H1 (cell line): ENCODE data around the gene DNAJB12. TPM values are rescaled to one million over a fixed set of nuclear protein-coding genes. Genes with fewer than 3 reads are reported as not detected.

Source experiments
- CTCF ChIA-PET: fragments of 300-600 bp; sonication (Branson Sonifier 250); formaldehyde crosslinking; loops from one replicate; lab custom pipeline; 2021; ENCODE audit not compliant: partially characterized antibody; lab: Charles Lee
- POLR2A ChIA-PET: fragments of 300-600 bp; sonication (Branson Sonifier 250); formaldehyde crosslinking; loops from one replicate; lab custom pipeline; 2021; ENCODE audit warnings: inconsistent platforms; ENCODE audit not compliant: partially characterized antibody; lab: Charles Lee
- DNase-seq, 2 experiments: peaks; one replicate each; pipeline versions ENCODE4 v3.0.0 to v3.0.0-alpha.2; 2010 to 2022; ENCODE audit warnings: low spot score in 2 of 2, low read depth in 1 of 2, mixed read lengths in 1 of 2
- FAIRE-seq: peaks from 2 replicates; lab custom pipeline; 2011; peaks lifted over from hg19 to GRCh38; lab: Jason Lieb, UNC
- H2AFZ ChIP-seq: 2 replicates; pipeline ENCODE4 v1.8.1; 2012; ENCODE audit warnings: low read length, inconsistent platforms
- H2AK5ac ChIP-seq: 2 replicates; pipeline ENCODE4 v1.6.1; 2013; ENCODE audit warnings: low read depth, low read length
- H2BK120ac ChIP-seq: replicated peaks from 2 replicates; pipeline ENCODE3; 2013; ENCODE audit warnings: low read depth, low read length, inconsistent platforms
- H2BK12ac ChIP-seq: 2 replicates; pipeline ENCODE4 v1.6.1; 2013; ENCODE audit warnings: low read depth, low read length
- H2BK15ac ChIP-seq: 2 replicates; pipeline ENCODE4 v1.6.1; 2013; ENCODE audit warnings: low read length
- H2BK20ac ChIP-seq: 2 replicates; pipeline ENCODE4 v1.6.1; 2013; ENCODE audit warnings: low read length
- H2BK5ac ChIP-seq: 2 replicates; pipeline ENCODE4 v1.6.1; 2013; ENCODE audit warnings: low read depth, low read length
- H3K14ac ChIP-seq: 2 replicates; pipeline ENCODE4 v1.6.1; 2013; ENCODE audit warnings: inconsistent platforms; ENCODE audit not compliant: insufficient read length
- H3K18ac ChIP-seq: 2 replicates; pipeline ENCODE4 v1.6.1; 2013; ENCODE audit warnings: low read length; ENCODE audit errors: extremely low read depth
- H3K23ac ChIP-seq: 2 replicates; pipeline ENCODE4 v1.6.1; 2013; ENCODE audit warnings: inconsistent platforms; ENCODE audit not compliant: insufficient read length
- H3K23me2 ChIP-seq: 2 replicates; pipeline ENCODE4 v1.6.1; 2013; ENCODE audit warnings: low read depth, low read length
- H3K27ac ChIP-seq: 2 replicates; pipeline ENCODE4 v1.6.1; 2011; ENCODE audit warnings: low read depth, low read length, inconsistent platforms
- H3K27me3 ChIP-seq, 4 experiments: replicated peaks in 1 of 4; 1 replicate in 1 of 4; 2 replicates in 3 of 4; pipeline versions ENCODE4 v1.6.1 to v1.8.1; 2011 to 2013; ENCODE audit warnings: low read length in 3 of 4, mild to moderate bottlenecking in 3 of 4, inconsistent platforms in 2 of 4, mixed read lengths in 2 of 4, moderate library complexity in 1 of 4; ENCODE audit not compliant: control insufficient read depth in 3 of 4, insufficient read depth in 3 of 4; ENCODE audit errors: extremely low read depth in 1 of 4
- H3K36me3 ChIP-seq, 4 experiments: 2 replicates each; pipeline versions ENCODE4 v1.6.1 to v1.8.1; 2011 to 2013; ENCODE audit warnings: mild to moderate bottlenecking in 4 of 4, low read length in 3 of 4, moderate library complexity in 2 of 4, control low read depth in 1 of 4, inconsistent platforms in 1 of 4; ENCODE audit not compliant: insufficient read depth in 4 of 4, control insufficient read depth in 2 of 4
- H3K4ac ChIP-seq: replicated peaks from 2 replicates; pipeline ENCODE3; 2013; ENCODE audit warnings: low read length, low read depth, mixed read lengths, inconsistent platforms; ENCODE audit not compliant: insufficient read length
- H3K4me1 ChIP-seq, 4 experiments: replicated peaks in 1 of 4; 1 replicate in 1 of 4; 2 replicates in 3 of 4; pipeline versions ENCODE4 v1.6.1 to v1.8.1; 2011 to 2013; ENCODE audit warnings: low read length in 3 of 4, inconsistent platforms in 2 of 4, mixed read lengths in 1 of 4; ENCODE audit not compliant: insufficient read depth in 4 of 4, control insufficient read depth in 3 of 4
- H3K4me2 ChIP-seq, 2 experiments: 2 replicates each; pipeline versions ENCODE4 v1.6.1 to v1.8.1; 2011 to 2013; ENCODE audit warnings: low read depth in 2 of 2, low read length in 2 of 2, control low read depth in 1 of 2, inconsistent platforms in 1 of 2, mild to moderate bottlenecking in 1 of 2; ENCODE audit not compliant: insufficient read depth in 1 of 2
- H3K4me3 ChIP-seq, 4 experiments: fragments of 200-600, 300-600 bp in 1 of 4; sonication (generic), shearing (Covaris generic), sonication (Bioruptor Twin) in 1 of 4; 2 replicates each; pipeline versions ENCODE4 v1.5.1 to v1.8.1; 2011 to 2016; ENCODE audit warnings: low read length in 4 of 4, low read depth in 3 of 4, control low read depth in 2 of 4, inconsistent platforms in 2 of 4, mild to moderate bottlenecking in 2 of 4, mixed read lengths in 1 of 4, moderate library complexity in 1 of 4; ENCODE audit not compliant: insufficient read depth in 2 of 4; ENCODE audit errors: extremely low read depth in 1 of 4
- H3K56ac ChIP-seq: replicated peaks from 2 replicates; pipeline ENCODE3; 2013; ENCODE audit warnings: low read depth, mild to moderate bottlenecking, mixed read lengths, low read length, inconsistent platforms; ENCODE audit not compliant: insufficient read length
- H3K79me1 ChIP-seq: 2 replicates; pipeline ENCODE4 v1.6.1; 2013; ENCODE audit warnings: low read depth, low read length, control low read depth
- H3K79me2 ChIP-seq, 2 experiments: 2 replicates each; pipeline versions ENCODE4 v1.6.1 to v1.8.1; 2012 to 2013; ENCODE audit warnings: low read length in 2 of 2, mild to moderate bottlenecking in 2 of 2, inconsistent platforms in 1 of 2; ENCODE audit not compliant: insufficient read depth in 2 of 2, control insufficient read depth in 1 of 2
- H3K9ac ChIP-seq, 4 experiments: replicated peaks in 1 of 4; 1 replicate in 1 of 4; 2 replicates in 3 of 4; pipeline versions ENCODE4 v1.6.1 to v1.8.1; 2011 to 2013; ENCODE audit warnings: low read depth in 3 of 4, low read length in 3 of 4, control low read depth in 2 of 4, mild to moderate bottlenecking in 2 of 4, moderate library complexity in 2 of 4, inconsistent platforms in 1 of 4; ENCODE audit errors: extremely low read depth in 1 of 4
- H3K9me3 ChIP-seq, 2 experiments: 2 replicates each; pipeline versions ENCODE4 v1.6.1 to v1.8.1; 2012 to 2013; ENCODE audit warnings: mild to moderate bottlenecking in 2 of 2, moderate library complexity in 2 of 2, control low read depth in 1 of 2, inconsistent platforms in 1 of 2, low read depth in 1 of 2, low read length in 1 of 2, mixed read lengths in 1 of 2; ENCODE audit not compliant: insufficient read depth in 2 of 2
- H4K20me1 ChIP-seq, 2 experiments: replicated peaks in 1 of 2; 2 replicates each; pipeline versions ENCODE3 to v1.8.1; 2011 to 2013; ENCODE audit warnings: inconsistent platforms in 2 of 2, low read length in 2 of 2, mild to moderate bottlenecking in 1 of 2; ENCODE audit not compliant: insufficient read depth in 2 of 2, control insufficient read depth in 1 of 2
- H4K5ac ChIP-seq: 2 replicates; pipeline ENCODE4 v1.6.1; 2013; ENCODE audit warnings: low read length, low read depth, mixed read lengths, inconsistent platforms; ENCODE audit not compliant: insufficient read length
- H4K8ac ChIP-seq: 2 replicates; pipeline ENCODE4 v1.8.0; 2013; ENCODE audit warnings: mild to moderate bottlenecking, moderate library complexity, low read length, inconsistent platforms; ENCODE audit not compliant: insufficient read depth; ENCODE audit errors: extremely low read depth
- H4K91ac ChIP-seq: replicated peaks from 2 replicates; pipeline ENCODE3; 2013; ENCODE audit warnings: low read length, mixed read lengths, inconsistent platforms; ENCODE audit not compliant: insufficient read length
- CREB1 ChIP-seq: IDR thresholded peaks from 2 replicates; pipeline ENCODE4 v1.6.1; 2012; ENCODE audit warnings: inconsistent platforms
- RAD21 ChIP-seq, 2 experiments: IDR thresholded peaks in 1 of 2; conservative IDR thresholded peaks in 1 of 2; 2 replicates each; pipeline ENCODE4 v1.6.1; 2011; ENCODE audit warnings: low read depth in 2 of 2, low read length in 2 of 2, improper control_type of control experiment in 1 of 2, inconsistent platforms in 1 of 2, mild to moderate bottlenecking in 1 of 2, moderate library complexity in 1 of 2
- TEAD4 ChIP-seq: IDR thresholded peaks from 2 replicates; pipeline ENCODE4 v1.6.1; 2012; ENCODE audit warnings: low read depth, low read length, inconsistent platforms, mixed read lengths
- WGBS, 2 experiments: shearing (Covaris generic) in 1 of 2; methylation state at CpG; one replicate each; pipeline versions ENCODE4 v1.1.6 to v1.1.7; 2013 to 2015; ENCODE audit warnings: low lambda C conversion rate in 2 of 2, mixed read lengths in 2 of 2, inconsistent platforms in 1 of 2, low coverage in 1 of 2, missing lambda C conversion rate in 1 of 2; ENCODE audit not compliant: insufficient replicate concordance in 2 of 2, insufficient coverage in 1 of 2, insufficient read length in 1 of 2; ENCODE audit errors: extremely low coverage in 1 of 2, missing lambda C conversion rate in 1 of 2; 5-methylcytosine and 5-hydroxymethylcytosine counted together
- polyA plus RNA-seq, 7 experiments: library from polyadenylated mRNA; depleted of rRNA in 3 of 7; stranded (reverse) in 5 of 7; unstranded in 2 of 7; fragments of >200 nt in 5 of 7; fragments of 200-250 nt in 2 of 7; gene quantifications; 1 replicate in 5 of 7; 2 replicates in 1 of 7; 4 replicates in 1 of 7; pipeline versions ENCODE4 v1.2.1 to v1.2.3, GENCODE V29; 2011 to 2013; ENCODE audit warnings: missing spikeins in 2 of 7, mixed read lengths in 2 of 7
- total RNA-seq: library from RNA; stranded (reverse); fragmentation: NEBNext Ultra II Directional; extraction: Animal tissue kit (Norgen Biotek cat#: 25700); gene quantifications from 2 replicates; pipeline ENCODE4 v1.2.1, GENCODE V29; 2021
- TF ChIP-seq, protein P1 (sequence below), 3 experiments: IDR thresholded peaks; 1 replicate in 2 of 3; 2 replicates in 1 of 3; pipeline versions ENCODE4 v1.5.1 to v1.6.1; 2011; ENCODE audit warnings: low read length in 3 of 3, mild to moderate bottlenecking in 3 of 3, inconsistent platforms in 2 of 3, low read depth in 1 of 3, moderate library complexity in 1 of 3; ENCODE audit not compliant: insufficient read depth in 1 of 3; ENCODE audit errors: control extremely low read depth in 1 of 3

Gene DNAJB12
- total and polyA plus RNA-seq, 2 of the 8 experiments (the other 6 are each of a cell fraction or from before 2014, with no cell fraction given), result 10.8 to 20.5 TPM

DNA sequence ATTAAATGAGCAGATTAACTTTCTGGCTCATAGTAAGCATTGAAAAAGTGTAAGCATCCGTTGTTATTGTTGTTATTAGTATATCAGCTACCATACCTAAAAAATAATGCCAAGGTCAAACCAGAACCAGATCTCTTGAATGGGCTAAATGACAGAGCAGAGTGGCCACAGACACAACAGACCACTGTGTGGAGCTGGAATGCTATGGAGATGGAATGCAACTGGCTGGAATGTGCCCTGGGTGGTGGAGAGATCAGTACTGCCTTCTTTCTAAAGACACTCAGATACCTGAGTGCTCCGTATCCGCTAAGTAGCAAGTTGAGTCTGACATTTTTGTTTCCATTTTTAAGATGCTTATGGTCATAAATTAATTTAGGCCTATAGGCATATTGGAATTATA lies 20.5 kb upstream of the DNAJB12 start:
- no peak overlapping the region for H2AFZ ChIP-seq
- no peaks in the 10 kb centered on the region for H3K9me3 ChIP-seq
- H2BK20ac ChIP-seq, result no peak overlapping the region
- H3K4me2 ChIP-seq, result no peak overlapping the region
- H3K27me3 ChIP-seq, result no peaks in the 10 kb centered on the region
- no peak overlapping the region for H4K5ac ChIP-seq
- no peaks in the 10 kb centered on the region for H4K20me1 ChIP-seq
- H2BK5ac ChIP-seq, result no peak overlapping the region
- H3K27ac ChIP-seq, result no peak overlapping the region
- H3K79me1 ChIP-seq, result no peaks in the 10 kb centered on the region
- no peak overlapping the region for H4K8ac ChIP-seq
- WGBS, 2 experiments, result 91% methylated on average over 3 of the region's 3 CpGs; no CpG with 5 or more reads in 1 of the 2 experiments
- no peak overlapping the region for H3K18ac ChIP-seq
- H3K9ac ChIP-seq, result no peak overlapping the region
- no peak overlapping the region for H2BK12ac ChIP-seq
- no peak overlapping the region for H3K4ac ChIP-seq
- POLR2A ChIA-PET, result interaction anchor here (1.2 kb wide), 1 partner anchor 11 kb away, joined by 6 read pairs; no protein-coding TSS in a partner anchor
- H3K4me3 ChIP-seq, result no peak overlapping the region
- FAIRE-seq, result peak; percentile 71
- no peak overlapping the region for H2BK120ac ChIP-seq
- DNase-seq, result no peak
- no peaks in the 10 kb centered on the region for H3K23me2 ChIP-seq
- H4K91ac ChIP-seq, result no peak overlapping the region
- no peak overlapping the region for H3K14ac ChIP-seq
- no peaks in the 10 kb centered on the region for H3K4me1 ChIP-seq
- H3K36me3 ChIP-seq, result no peaks in the 10 kb centered on the region; a peak in 1 of 8 replicates
- no peaks in the 10 kb centered on the region for H3K79me2 ChIP-seq
- CTCF ChIA-PET, result interaction anchor here (0.7 to 4.4 kb wide), 37 partner anchors 10 to 794 kb away, joined by 3 to 44 read pairs (median 3); no protein-coding TSS in a partner anchor
- no peak overlapping the region for H2AK5ac ChIP-seq
- no peak overlapping the region for H3K23ac ChIP-seq
- TF ChIP-seq CREB1 (no peak), RAD21 (IDR thresholded peaks at IDR 0.05 in 1 of 2, conservative IDR thresholded peaks at IDR 0.05 in 1 of 2; ENCODE audit: low read depth in 2 of 2, low read length in 2 of 2) (peak; percentile 70 to 72), TEAD4 (peak; percentile 95)
- TF ChIP-seq, protein P1, sequence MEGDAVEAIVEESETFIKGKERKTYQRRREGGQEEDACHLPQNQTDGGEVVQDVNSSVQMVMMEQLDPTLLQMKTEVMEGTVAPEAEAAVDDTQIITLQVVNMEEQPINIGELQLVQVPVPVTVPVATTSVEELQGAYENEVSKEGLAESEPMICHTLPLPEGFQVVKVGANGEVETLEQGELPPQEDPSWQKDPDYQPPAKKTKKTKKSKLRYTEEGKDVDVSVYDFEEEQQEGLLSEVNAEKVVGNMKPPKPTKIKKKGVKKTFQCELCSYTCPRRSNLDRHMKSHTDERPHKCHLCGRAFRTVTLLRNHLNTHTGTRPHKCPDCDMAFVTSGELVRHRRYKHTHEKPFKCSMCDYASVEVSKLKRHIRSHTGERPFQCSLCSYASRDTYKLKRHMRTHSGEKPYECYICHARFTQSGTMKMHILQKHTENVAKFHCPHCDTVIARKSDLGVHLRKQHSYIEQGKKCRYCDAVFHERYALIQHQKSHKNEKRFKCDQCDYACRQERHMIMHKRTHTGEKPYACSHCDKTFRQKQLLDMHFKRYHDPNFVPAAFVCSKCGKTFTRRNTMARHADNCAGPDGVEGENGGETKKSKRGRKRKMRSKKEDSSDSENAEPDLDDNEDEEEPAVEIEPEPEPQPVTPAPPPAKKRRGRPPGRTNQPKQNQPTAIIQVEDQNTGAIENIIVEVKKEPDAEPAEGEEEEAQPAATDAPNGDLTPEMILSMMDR (IDR thresholded peaks at IDR 0.05; ENCODE audit: control extremely low read depth in 1 of 3, insufficient read depth in 1 of 3, low read depth in 1 of 3, low read length in 3 of 3), result peak; percentile 15 to 38 (median 21); a peak in 3 of 4 replicates
- no peak overlapping the region for H3K56ac ChIP-seq
- no peak overlapping the region for H2BK15ac ChIP-seq
